ENCODE results near the gene RSL1D1.
"Not testable (repeated sequence)": the region's sequence is repeated elsewhere in the genome, so short reads cannot be mapped to it uniquely, and the experiment has no call there.

The RSL1D1 gene

DNA sequence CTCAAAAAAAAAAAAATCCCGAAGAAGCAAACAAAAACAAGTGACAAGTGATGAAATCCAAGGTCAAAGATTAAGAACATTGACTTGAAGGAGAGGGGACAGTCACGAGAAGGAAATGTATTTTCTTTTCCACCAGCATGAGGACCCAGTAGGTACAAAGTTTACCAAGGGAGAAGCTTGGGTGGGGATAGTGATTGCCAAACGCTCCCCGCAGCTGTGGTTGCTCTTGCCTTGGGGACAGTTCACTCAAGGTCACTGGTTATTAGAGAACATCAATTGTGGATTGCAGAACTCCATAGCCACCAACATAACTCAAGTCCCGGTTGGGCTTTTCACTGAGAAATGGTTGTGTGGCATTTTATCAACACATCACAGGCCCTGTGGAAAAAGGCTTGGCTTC is 27.0 kb downstream of the RSL1D1 start:
- no peak overlapping the region for H3K4me3 ChIP-seq (ENCODE audit: low read depth, low read length)
- H3K79me2 ChIP-seq (ENCODE audit: control insufficient read depth, insufficient read depth, low read length, unreplicated experiment): no peaks in the 10 kb centered on the region
- H2AFZ ChIP-seq (ENCODE audit: low read length, unreplicated experiment): no peak overlapping the region
- peaks cover 6% of the 10 kb centered on the region for H3K4me1 ChIP-seq (ENCODE audit: control insufficient read depth, insufficient read depth, low read length, unreplicated experiment)
- H3K36me3 ChIP-seq (ENCODE audit: insufficient read depth, low read length): no peaks in the 10 kb centered on the region
- H3K27ac ChIP-seq (ENCODE audit: low read depth, low read length): no peak overlapping the region
- no peaks in the 10 kb centered on the region for H3K27me3 ChIP-seq (ENCODE audit: insufficient read depth, low read length)

DNA sequence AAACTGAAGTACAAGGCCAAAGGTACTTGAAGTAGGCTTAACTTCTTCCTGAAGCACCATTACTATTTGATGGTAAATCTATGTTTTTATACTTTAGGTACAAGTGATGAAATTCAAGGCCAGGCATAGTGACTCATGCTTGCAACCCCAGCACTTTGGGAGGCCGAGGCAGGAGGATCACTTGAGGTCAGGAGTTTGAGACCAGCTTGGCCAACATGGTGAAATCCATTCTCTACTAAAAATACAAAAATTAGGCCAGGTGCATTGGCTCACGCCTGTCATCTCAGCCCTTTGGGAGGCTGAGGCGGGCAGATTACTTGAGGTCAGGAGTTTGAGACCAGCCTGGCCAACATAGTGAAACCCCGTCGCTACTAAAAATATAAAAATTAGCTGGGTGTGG is 27.7 kb downstream of the RSL1D1 start:
- H2AFZ ChIP-seq (ENCODE audit: low read length, unreplicated experiment); H3K27me3 ChIP-seq (ENCODE audit: insufficient read depth, low read length); H3K27ac ChIP-seq (ENCODE audit: low read depth, low read length); H3K4me1 ChIP-seq (ENCODE audit: control insufficient read depth, insufficient read depth, low read length, unreplicated experiment); H3K36me3 ChIP-seq (ENCODE audit: insufficient read depth, low read length); H3K4me3 ChIP-seq (ENCODE audit: low read depth, low read length); H3K79me2 ChIP-seq (ENCODE audit: control insufficient read depth, insufficient read depth, low read length, unreplicated experiment): not testable (repeated sequence)

GRCh38 chr16:11819798-11820197 is 31.5 kb downstream of the RSL1D1 start:
- Histone ChIP-seq H3K27ac (ENCODE audit: low read depth, low read length) (no peak overlapping the region), H3K27me3 (ENCODE audit: insufficient read depth, low read length) (no peaks in the 10 kb centered on the region), H2AFZ (ENCODE audit: low read length, unreplicated experiment) (no peak overlapping the region), H3K79me2 (ENCODE audit: control insufficient read depth, insufficient read depth, low read length, unreplicated experiment) (no peaks in the 10 kb centered on the region), H3K4me3 (ENCODE audit: low read depth, low read length) (no peak overlapping the region), H3K36me3 (ENCODE audit: insufficient read depth, low read length) (no peaks in the 10 kb centered on the region), H3K4me1 (ENCODE audit: control insufficient read depth, insufficient read depth, low read length, unreplicated experiment) (peaks cover 6% of the 10 kb centered on the region)

DNA sequence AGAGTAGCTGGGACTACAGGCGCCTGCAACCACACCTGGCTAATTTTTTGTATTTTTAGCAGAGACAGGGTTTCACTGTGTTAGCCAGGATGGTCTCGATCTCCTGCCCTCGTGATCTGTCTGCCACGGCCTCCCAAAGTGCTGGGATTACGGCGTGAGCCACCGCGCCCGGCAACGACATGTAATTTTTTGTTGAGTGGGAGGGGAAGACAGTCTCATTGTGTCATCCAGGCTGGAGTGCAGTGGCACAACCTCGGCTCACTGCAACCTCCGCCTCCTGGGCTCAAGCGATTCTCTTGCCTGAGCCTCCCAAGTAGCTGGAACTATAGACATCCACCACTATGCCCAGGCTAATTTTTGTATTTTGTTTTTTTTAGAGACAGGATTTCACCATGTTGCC is 32.4 kb downstream of the RSL1D1 start:
- not testable (repeated sequence) for H3K4me3 ChIP-seq (ENCODE audit: low read depth, low read length); H2AFZ ChIP-seq (ENCODE audit: low read length, unreplicated experiment); H3K27me3 ChIP-seq (ENCODE audit: insufficient read depth, low read length); H3K79me2 ChIP-seq (ENCODE audit: control insufficient read depth, insufficient read depth, low read length, unreplicated experiment); H3K27ac ChIP-seq (ENCODE audit: low read depth, low read length); H3K36me3 ChIP-seq (ENCODE audit: insufficient read depth, low read length); H3K4me1 ChIP-seq (ENCODE audit: control insufficient read depth, insufficient read depth, low read length, unreplicated experiment)

- Histone ChIP-seq H3K4me1 (ENCODE audit: control insufficient read depth, insufficient read depth, low read length, unreplicated experiment) (no peaks in the 10 kb centered on the region), H3K36me3 (ENCODE audit: insufficient read depth, low read length) (no peaks in the 10 kb centered on the region), H3K27ac (ENCODE audit: low read depth, low read length) (no peak overlapping the region), H3K79me2 (ENCODE audit: control insufficient read depth, insufficient read depth, low read length, unreplicated experiment) (no peaks in the 10 kb centered on the region), H3K27me3 (ENCODE audit: insufficient read depth, low read length) (no peaks in the 10 kb centered on the region), H2AFZ (ENCODE audit: low read length, unreplicated experiment) (no peak overlapping the region), H3K4me3 (ENCODE audit: low read depth, low read length) (no peak overlapping the region)
Observed at GRCh38 chr16:11816123-11816522, 35.2 kb downstream of the RSL1D1 start.

GRCh38 chr16:11814800-11815199 is 36.5 kb downstream of the RSL1D1 start:
- not testable (repeated sequence) for H3K27ac ChIP-seq (ENCODE audit: low read depth, low read length); H3K36me3 ChIP-seq (ENCODE audit: insufficient read depth, low read length); H2AFZ ChIP-seq (ENCODE audit: low read length, unreplicated experiment); H3K27me3 ChIP-seq (ENCODE audit: insufficient read depth, low read length); H3K79me2 ChIP-seq (ENCODE audit: control insufficient read depth, insufficient read depth, low read length, unreplicated experiment); H3K4me1 ChIP-seq (ENCODE audit: control insufficient read depth, insufficient read depth, low read length, unreplicated experiment); H3K4me3 ChIP-seq (ENCODE audit: low read depth, low read length)

GRCh38 chr16:11806721-11807120 is 44.6 kb downstream of the RSL1D1 start:
- Histone ChIP-seq H3K4me3 (ENCODE audit: low read depth, low read length) (no peak overlapping the region), H3K36me3 (ENCODE audit: insufficient read depth, low read length) (no peaks in the 10 kb centered on the region), H2AFZ (ENCODE audit: low read length, unreplicated experiment) (no peak overlapping the region), H3K27ac (ENCODE audit: low read depth, low read length) (no peak overlapping the region), H3K79me2 (ENCODE audit: control insufficient read depth, insufficient read depth, low read length, unreplicated experiment) (no peaks in the 10 kb centered on the region), H3K4me1 (ENCODE audit: control insufficient read depth, insufficient read depth, low read length, unreplicated experiment) (peaks cover 10% of the 10 kb centered on the region), H3K27me3 (ENCODE audit: insufficient read depth, low read length) (no peaks in the 10 kb centered on the region)

DNA sequence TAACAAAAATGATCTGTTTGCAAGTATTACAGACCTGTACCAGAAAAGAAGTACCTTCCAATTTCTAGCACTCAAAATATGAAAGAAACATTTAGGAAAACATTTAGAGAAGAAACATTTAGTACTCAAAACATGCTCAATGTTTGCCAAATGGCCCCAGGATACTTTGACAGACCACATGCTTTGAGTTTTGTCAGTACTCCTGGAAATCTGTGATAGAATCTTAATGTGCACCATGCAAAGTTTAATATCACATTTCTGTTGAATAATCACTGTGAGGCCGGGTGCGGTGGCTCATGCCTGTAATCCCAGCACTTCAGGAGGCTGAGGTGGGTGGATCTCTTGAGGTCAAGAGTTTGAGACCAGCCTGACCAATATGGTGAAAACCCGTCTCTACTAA is 45.8 kb downstream of the RSL1D1 start:
- Histone ChIP-seq H3K27ac (ENCODE audit: low read depth, low read length) (no peak overlapping the region), H2AFZ (ENCODE audit: low read length, unreplicated experiment) (no peak overlapping the region), H3K36me3 (ENCODE audit: insufficient read depth, low read length) (no peaks in the 10 kb centered on the region), H3K4me3 (ENCODE audit: low read depth, low read length) (no peak overlapping the region), H3K27me3 (ENCODE audit: insufficient read depth, low read length) (no peaks in the 10 kb centered on the region), H3K79me2 (ENCODE audit: control insufficient read depth, insufficient read depth, low read length, unreplicated experiment) (no peaks in the 10 kb centered on the region), H3K4me1 (ENCODE audit: control insufficient read depth, insufficient read depth, low read length, unreplicated experiment) (peaks cover 15% of the 10 kb centered on the region)

- H3K27ac ChIP-seq (ENCODE audit: low read depth, low read length): no peak overlapping the region
- H3K4me3 ChIP-seq (ENCODE audit: low read depth, low read length): no peak overlapping the region
- no peak overlapping the region for H2AFZ ChIP-seq (ENCODE audit: low read length, unreplicated experiment)
- H3K4me1 ChIP-seq (ENCODE audit: control insufficient read depth, insufficient read depth, low read length, unreplicated experiment): peaks cover 24% of the 10 kb centered on the region
- no peaks in the 10 kb centered on the region for H3K36me3 ChIP-seq (ENCODE audit: insufficient read depth, low read length)
- H3K79me2 ChIP-seq (ENCODE audit: control insufficient read depth, insufficient read depth, low read length, unreplicated experiment): peaks cover 30% of the 10 kb centered on the region
- no peaks in the 10 kb centered on the region for H3K27me3 ChIP-seq (ENCODE audit: insufficient read depth, low read length)
Observed at GRCh38 chr16:11801481-11802021, 49.8 kb downstream of the RSL1D1 start.

DNA sequence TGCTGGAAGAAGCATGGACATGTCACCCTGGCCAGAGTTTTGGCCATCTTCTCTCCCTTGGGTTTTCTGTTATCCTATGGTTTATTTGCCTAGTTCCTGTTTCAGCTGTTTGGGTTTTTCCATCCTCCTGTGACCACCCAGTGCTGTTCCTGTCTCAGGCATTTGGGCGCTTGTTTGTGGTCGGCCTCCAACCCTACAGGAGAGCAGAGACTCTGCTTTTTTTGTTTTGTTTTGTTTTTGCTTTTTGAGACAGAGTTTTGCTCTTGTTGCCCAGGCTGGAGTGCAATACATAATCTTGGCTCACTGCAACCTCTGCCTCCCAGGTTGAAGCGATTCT is 51.0 kb downstream of the RSL1D1 start:
- no peak overlapping the region for H2AFZ ChIP-seq (ENCODE audit: low read length, unreplicated experiment)
- H3K4me1 ChIP-seq (ENCODE audit: control insufficient read depth, insufficient read depth, low read length, unreplicated experiment): peaks cover 25% of the 10 kb centered on the region
- 0 out of 2 replicates have a peak overlapping the region, but pooled peaks have one; percentile 32 for H3K4me3 ChIP-seq (ENCODE audit: low read depth, low read length)
- no peaks in the 10 kb centered on the region for H3K27me3 ChIP-seq (ENCODE audit: insufficient read depth, low read length)
- H3K79me2 ChIP-seq (ENCODE audit: control insufficient read depth, insufficient read depth, low read length, unreplicated experiment): peaks cover 42% of the 10 kb centered on the region
- H3K27ac ChIP-seq (ENCODE audit: low read depth, low read length): no peak overlapping the region
- H3K36me3 ChIP-seq (ENCODE audit: insufficient read depth, low read length): no peaks in the 10 kb centered on the region

- H3K36me3 ChIP-seq (ENCODE audit: insufficient read depth, low read length): no peaks in the 10 kb centered on the region
- no peak overlapping the region for H3K27ac ChIP-seq (ENCODE audit: low read depth, low read length)
- H2AFZ ChIP-seq (ENCODE audit: low read length, unreplicated experiment): no peak overlapping the region
- peaks cover 31% of the 10 kb centered on the region for H3K4me1 ChIP-seq (ENCODE audit: control insufficient read depth, insufficient read depth, low read length, unreplicated experiment)
- H3K4me3 ChIP-seq (ENCODE audit: low read depth, low read length): peak overlapping the region; percentile 32; the same call in 1 of the 2 replicates
- peaks cover 48% of the 10 kb centered on the region for H3K79me2 ChIP-seq (ENCODE audit: control insufficient read depth, insufficient read depth, low read length, unreplicated experiment)
- H3K27me3 ChIP-seq (ENCODE audit: insufficient read depth, low read length): no peaks in the 10 kb centered on the region
Observed at GRCh38 chr16:11799509-11800381, 51.6 kb downstream of the RSL1D1 start.
